Astrocyte of the spinal cord (primary cell): Measurements from ENCODE around the gene BACE1.
A peak's percentile ranks its signal among the peaks of the same experiment; 100 is the strongest.

Source experiments
- DNase-seq: peaks from one replicate; pipeline ENCODE4 v3.0.0; 2011; ENCODE audit warnings: low read depth, low spot score
- H3K4me3 ChIP-seq: 2 replicates; pipeline ENCODE4 v1.5.1; 2011; ENCODE audit warnings: low read depth, mild to moderate bottlenecking, low read length, moderate library complexity
- CTCF ChIP-seq: IDR thresholded peaks from 2 replicates; pipeline ENCODE4 v1.5.1; 2012; ENCODE audit warnings: low read depth, mild to moderate bottlenecking, low read length, inconsistent platforms
- in situ Hi-C: cut with HindIII; loops from 2 replicates; pipeline ENCODE4 v1.10.0; 2017; ENCODE audit warnings: low sequenced_read_pairs

BACE1 gene

GRCh38 chr11:117319214-117319840 is 3.3 kb upstream of the BACE1 start:
- peak; percentile 59 for DNase-seq
- in situ Hi-C loops: no loop called here
- TF ChIP-seq CTCF: no peak
- no peak overlapping the region for H3K4me3 ChIP-seq

DNA sequence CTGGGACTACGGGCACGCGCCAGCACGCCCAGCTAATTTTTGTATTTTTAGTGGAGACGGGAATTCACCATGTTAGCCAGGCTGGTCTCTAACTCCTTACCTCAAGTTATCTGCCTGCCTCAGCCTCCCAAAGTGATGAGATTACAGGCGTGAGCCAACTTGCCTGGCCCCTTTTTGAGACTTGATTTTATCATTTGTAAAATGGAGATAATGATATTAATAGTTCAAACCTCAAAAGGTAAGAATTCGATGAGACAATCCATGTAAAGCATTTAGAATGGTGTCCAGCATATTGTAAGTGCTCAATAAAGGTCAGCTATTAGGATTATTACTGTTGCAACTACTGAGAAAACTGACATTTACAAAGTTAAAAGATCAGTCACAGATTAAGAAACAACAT is 2.7 kb upstream of the BACE1 start:
- TF ChIP-seq CTCF: no peak
- H3K4me3 ChIP-seq: no peak overlapping the region
- in situ Hi-C loops: no loop called here
- no peak for DNase-seq

GRCh38 chr11:117315285-117316196 is 515 bp downstream of the BACE1 start:
- H3K4me3 ChIP-seq: peak overlapping the region; percentile 73
- no peak for DNase-seq
- in situ Hi-C loops: no loop called here
- TF ChIP-seq CTCF: no peak

- TF ChIP-seq CTCF: no peak
- H3K4me3 ChIP-seq: peak overlapping the region; percentile 73
- DNase-seq: no peak
- in situ Hi-C loops: no loop called here
Measured at GRCh38 chr11:117314840-117315239, 1.2 kb downstream of the BACE1 start.

DNA sequence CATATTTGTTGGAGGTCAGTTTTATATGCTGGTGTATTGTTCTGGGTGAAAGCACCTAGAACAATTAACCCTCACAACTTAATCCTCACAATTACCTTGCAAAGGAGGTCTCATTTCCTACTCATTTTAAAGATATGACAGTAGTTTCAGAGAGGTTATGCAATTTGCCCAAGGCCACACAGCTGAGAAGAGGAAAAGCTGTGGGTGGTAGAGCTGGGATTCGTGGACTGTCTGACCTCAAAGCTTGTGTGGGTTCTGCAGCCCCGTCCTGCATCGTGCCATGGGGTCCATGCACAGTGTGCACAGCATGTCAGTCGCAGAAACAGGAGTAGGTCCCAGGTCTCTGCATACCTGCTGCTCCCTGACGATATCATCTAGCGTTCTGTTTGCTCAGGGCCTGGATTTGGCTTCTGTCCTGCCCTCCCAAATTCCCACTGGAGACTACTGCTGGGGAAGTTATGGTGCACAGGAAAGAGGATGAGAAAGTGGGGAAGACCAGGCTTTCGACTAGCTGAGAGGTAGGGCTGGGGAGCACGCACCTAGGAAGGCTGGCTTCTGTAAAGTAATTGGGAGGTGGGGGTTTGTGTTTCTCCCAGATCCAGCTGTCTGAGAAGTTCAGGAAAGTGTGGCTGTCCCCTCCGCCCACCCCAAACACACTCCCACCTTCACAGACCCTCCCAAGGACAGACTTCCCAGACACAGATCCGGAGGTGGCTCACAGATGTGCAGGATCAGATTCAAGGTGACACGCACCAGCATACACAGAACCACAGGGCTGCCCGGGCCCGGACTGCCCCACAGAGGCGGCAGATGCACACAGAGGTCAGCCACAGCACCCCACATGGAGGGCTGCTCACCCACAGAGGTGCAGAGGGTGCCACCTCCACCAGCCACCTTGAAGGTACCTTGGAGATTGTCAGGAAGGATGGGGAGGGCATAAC is 2.0 kb downstream of the BACE1 start:
- no peak for TF ChIP-seq CTCF
- no peak for DNase-seq
- in situ Hi-C loops: no loop called here
- H3K4me3 ChIP-seq: peak overlapping the region; percentile 73

DNA sequence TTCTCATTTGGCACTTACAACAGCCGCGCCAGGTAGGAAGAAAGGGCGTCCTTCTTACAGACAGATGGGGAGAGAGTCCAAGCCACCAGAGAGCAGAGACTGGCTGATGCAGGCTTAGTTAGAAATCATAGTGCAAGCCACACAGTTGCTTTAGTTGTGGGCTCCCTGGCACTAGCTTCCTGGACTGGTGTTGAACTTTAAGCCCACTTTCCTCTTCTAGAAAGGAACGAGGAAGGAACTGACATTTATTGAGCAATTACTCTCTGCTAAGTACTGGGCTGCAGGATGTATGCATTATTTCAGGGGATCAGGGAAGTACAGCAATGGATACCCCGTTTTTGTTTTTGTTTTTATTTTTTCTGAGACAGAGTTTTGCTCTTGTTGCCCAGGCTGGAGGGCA is 3.0 kb downstream of the BACE1 start:
- DNase-seq: no peak
- in situ Hi-C loops: no loop called here
- no peak overlapping the region for H3K4me3 ChIP-seq
- TF ChIP-seq CTCF: no peak
